GM12878 (cell line): Measurements from ENCODE around the gene NUDT1. TPM values are rescaled to one million over a fixed set of nuclear protein-coding genes. Genes with fewer than 3 reads are reported as not detected.

Experiments
- ATAC-seq: fragments of 200-7000 bp; cut with Tn5 transposase; 3 replicates; pipeline ENCODE4 v1.9.1; 2020; ENCODE audit warnings: mild to moderate bottlenecking, moderate library complexity
- BruUV-seq: library from RNA; stranded (reverse); fragments of 400-500 nt; replicated peaks from 2 replicates; lab custom pipeline; 2021; lab: Mats Ljungman, UMichigan
- CTCF ChIA-PET: fragments of 300-600 bp; sonication (Branson Sonifier 250); formaldehyde crosslinking; extraction: SDS; loops from one replicate; lab custom pipeline; 2021; ENCODE audit warnings: inconsistent platforms; lab: Yijun Ruan, JAX
- POLR2A ChIA-PET: fragments of 350-600 bp; formaldehyde crosslinking; extraction: SDS; loops from one replicate; lab custom pipeline; 2021; ENCODE audit warnings: inconsistent platforms; lab: Charles Lee
- RAD21 ChIA-PET: fragments of 300-600 bp; sonication (Branson Sonifier 250); formaldehyde crosslinking; loops from one replicate; lab custom pipeline; 2023; ENCODE audit warnings: antibody characterized with exemption; ENCODE audit not compliant: unreplicated experiment; lab: Charles Lee
- SMC1A ChIA-PET: fragments of 300-600 bp; sonication (Branson Sonifier 250); formaldehyde crosslinking; loops from one replicate; lab custom pipeline; 2023; ENCODE audit not compliant: unreplicated experiment, uncharacterized antibody; lab: Charles Lee
- DNase-seq: peaks from one replicate; pipeline ENCODE4 v3.0.0-alpha.2; 2011; ENCODE audit warnings: low read depth, low spot score
- FAIRE-seq: peaks from 3 replicates; lab custom pipeline; 2011; peaks lifted over from hg19 to GRCh38; lab: Jason Lieb, UNC
- H2AFZ ChIP-seq: 2 replicates; pipeline ENCODE4 v1.6.0; 2011; ENCODE audit warnings: low read depth, low read length, control low read depth; ENCODE audit not compliant: control insufficient read depth
- H3K27ac ChIP-seq: 2 replicates; pipeline ENCODE4 v1.5.1; 2011; ENCODE audit warnings: control low read depth; ENCODE audit not compliant: control insufficient read depth, insufficient read depth
- H3K27me3 ChIP-seq, 2 experiments: replicated peaks in 1 of 2; 2 replicates each; pipeline versions ENCODE4 v1.6.0 to v1.6.1; 2011; ENCODE audit warnings: low read length in 1 of 2; ENCODE audit not compliant: control insufficient read depth in 2 of 2, insufficient read depth in 2 of 2
- H3K36me3 ChIP-seq, 2 experiments: 2 replicates each; pipeline ENCODE4 v1.5.1; 2011; ENCODE audit warnings: low read length in 1 of 2; ENCODE audit not compliant: control insufficient read depth in 2 of 2, insufficient read depth in 2 of 2
- H3K4me1 ChIP-seq: 2 replicates; pipeline ENCODE4 v1.6.1; 2011; ENCODE audit warnings: mild to moderate bottlenecking, low read length, moderate library complexity, mixed read lengths; ENCODE audit not compliant: control insufficient read depth, insufficient read depth
- H3K4me2 ChIP-seq: 2 replicates; pipeline ENCODE4 v1.6.0; 2011; ENCODE audit warnings: control low read depth; ENCODE audit not compliant: control insufficient read depth, insufficient read depth
- H3K4me3 ChIP-seq: fragments of 200-600 bp; sonication (generic); 2 replicates; pipeline ENCODE4 v1.5.1; 2016
- H3K79me2 ChIP-seq: 2 replicates; pipeline ENCODE4 v1.6.0; 2011; ENCODE audit warnings: low read length; ENCODE audit not compliant: control insufficient read depth, insufficient read depth
- H3K9ac ChIP-seq: 2 replicates; pipeline ENCODE4 v1.8.0; 2011; ENCODE audit warnings: low read length, control low read depth, mixed read lengths; ENCODE audit not compliant: control insufficient read depth, insufficient read depth
- H3K9me3 ChIP-seq: replicated peaks from 3 replicates; pipeline ENCODE4 v1.5.1; 2011; ENCODE audit warnings: mild to moderate bottlenecking, low read length; ENCODE audit not compliant: control insufficient read depth, insufficient read depth
- H4K20me1 ChIP-seq: 2 replicates; pipeline ENCODE4 v1.6.0; 2011; ENCODE audit not compliant: control insufficient read depth, insufficient read depth
- ASH2L ChIP-seq: fragments of 300-600, 200-600 bp; sonication (generic); IDR thresholded peaks from 2 replicates; pipeline ENCODE4 v1.6.1; 2017; ENCODE audit warnings: low read depth, mild to moderate bottlenecking, borderline replicate concordance
- ATF7 ChIP-seq: fragments of 450-650 bp; IDR thresholded peaks from 2 replicates; pipeline ENCODE4 v1.6.1; 2016; ENCODE audit warnings: low read depth, mild to moderate bottlenecking
- BACH1 ChIP-seq: fragments of 450-650 bp; IDR thresholded peaks from 2 replicates; pipeline ENCODE4 v1.6.1; 2017; ENCODE audit warnings: mild to moderate bottlenecking, borderline replicate concordance
- DPF2 ChIP-seq: fragments of 450-650 bp; IDR thresholded peaks from 2 replicates; pipeline ENCODE4 v1.6.1; 2017; ENCODE audit warnings: mild to moderate bottlenecking
- EED ChIP-seq: sonication (generic); IDR thresholded peaks from 2 replicates; pipeline ENCODE4 v1.6.1; 2016; ENCODE audit warnings: antibody characterized with exemption, low read depth
- IKZF2 ChIP-seq, 2 experiments: fragments of 450-650 bp; IDR thresholded peaks; 2 replicates each; pipeline ENCODE4 v1.6.1; 2017; ENCODE audit warnings: mild to moderate bottlenecking in 2 of 2, moderate library complexity in 2 of 2
- LARP7 ChIP-seq: fragments of 450-650 bp; IDR thresholded peaks from 2 replicates; pipeline ENCODE4 v1.6.1; 2017; ENCODE audit warnings: mild to moderate bottlenecking
- MXI1 ChIP-seq: fragments of 150-350 bp; IDR thresholded peaks from 2 replicates; pipeline ENCODE4 v1.6.1; 2011; ENCODE audit warnings: low read depth, mild to moderate bottlenecking, inconsistent platforms, low read length, improper control_type of control experiment
- NFXL1 ChIP-seq: fragments of 450-650 bp; IDR thresholded peaks from 2 replicates; pipeline ENCODE4 v1.6.1; 2017; ENCODE audit warnings: antibody characterized with exemption, mild to moderate bottlenecking, borderline replicate concordance
- NR2F1 ChIP-seq: fragments of 450-650 bp; conservative IDR thresholded peaks from 2 replicates; pipeline ENCODE4 v1.6.1; 2017; ENCODE audit warnings: mild to moderate bottlenecking
- PAX5 ChIP-seq: IDR thresholded peaks from 2 replicates; pipeline ENCODE4 v1.6.1; 2011; ENCODE audit warnings: low read depth, low read length, borderline replicate concordance
- RELA ChIP-seq: fragments of 450-650 bp; IDR thresholded peaks from 2 replicates; pipeline ENCODE4 v1.8.0; 2014; ENCODE audit warnings: borderline replicate concordance; ENCODE audit not compliant: partially characterized antibody
- RELB ChIP-seq: fragments of 450-650 bp; IDR thresholded peaks from 2 replicates; pipeline ENCODE4 v1.6.1; 2017; ENCODE audit warnings: low read depth, mild to moderate bottlenecking, moderate library complexity
- RUNX3 ChIP-seq: IDR thresholded peaks from 2 replicates; pipeline ENCODE4 v1.6.1; 2012; ENCODE audit warnings: low read length, inconsistent platforms
- SUZ12 ChIP-seq: fragments of 200-600 bp; sonication (generic); IDR thresholded peaks from one replicate; pipeline ENCODE4 v1.6.1; 2018; ENCODE audit warnings: antibody characterized with exemption, mild to moderate bottlenecking; ENCODE audit not compliant: unreplicated experiment
- TBL1XR1 ChIP-seq: IDR thresholded peaks from 2 replicates; pipeline ENCODE4 v1.6.1; 2012; ENCODE audit warnings: low read depth, low read length, improper control_type of control experiment
- TCF12 ChIP-seq: IDR thresholded peaks from 2 replicates; pipeline ENCODE4 v1.6.1; 2011; ENCODE audit warnings: low read depth, mild to moderate bottlenecking, low read length
- YY1 ChIP-seq: IDR thresholded peaks from 2 replicates; pipeline ENCODE4 v1.6.1; 2011; ENCODE audit warnings: low read depth, mild to moderate bottlenecking, low read length
- ZNF24 ChIP-seq: fragments of 450-650 bp; IDR thresholded peaks from 2 replicates; pipeline ENCODE4 v1.6.1; 2017; ENCODE audit warnings: antibody characterized with exemption, mild to moderate bottlenecking
- ZNF687 ChIP-seq: fragments of 450-650 bp; IDR thresholded peaks from 2 replicates; pipeline ENCODE4 v1.6.1; 2017; ENCODE audit warnings: mild to moderate bottlenecking, moderate library complexity
- WGBS: methylation state at CpG from one replicate; pipeline ENCODE4 v1.1.6; 2016; ENCODE audit warnings: low lambda C conversion rate; ENCODE audit not compliant: insufficient replicate concordance, insufficient coverage; ENCODE audit errors: missing lambda C conversion rate; 5-methylcytosine and 5-hydroxymethylcytosine counted together
- in situ Hi-C: fragments of 300-500 bp; cut with MboI; formaldehyde crosslinking; loops from 9 replicates; pipeline ENCODE4 v1.14.3; 2018; ENCODE audit warnings: mixed read lengths
- intact Hi-C: fragments of 100-400 bp; cut with micrococcal nuclease; formaldehyde crosslinking; loops from one replicate; pipeline ENCODE4 v1.14.2; 2022; ENCODE audit not compliant: unreplicated experiment
- polyA plus RNA-seq, 11 experiments: library from polyadenylated mRNA; depleted of rRNA in 4 of 11; unstranded in 6 of 11; stranded (reverse) in 5 of 11; fragments of >200 nt; fragmentation: Nextera tagmentation in 4 of 11; fragmentation: Illumina TruSeq in 1 of 11; extraction: Ambion mirVana in 4 of 11; extraction: Trizol in 1 of 11; gene quantifications; 1 replicate in 1 of 11; 2 replicates in 10 of 11; pipeline versions ENCODE4 v1.2.1 to v1.2.3, GENCODE V29; 2011 to 2016; ENCODE audit warnings: inconsistent platforms in 2 of 11, missing spikeins in 2 of 11, low read depth in 1 of 11
- total RNA-seq, 4 experiments: library from RNA; depleted of rRNA in 3 of 4; stranded (reverse); fragments of >200 nt in 3 of 4; fragmentation: Illumina TruSeq in 1 of 4; extraction: Trizol in 1 of 4; gene quantifications; 2 replicates each; pipeline versions ENCODE4 v1.2.1 to v1.2.3, GENCODE V29; 2013 to 2021

The NUDT1 gene
- total and polyA plus RNA-seq, 10 of the 15 experiments (the other 5 are each of a cell fraction or from before 2014, with no cell fraction given): 7.7 to 122 (median 59.2) TPM

- no peak overlapping the region for H3K9ac ChIP-seq
- peak; percentile 50 for DNase-seq
- FAIRE-seq: peak; percentile 47
- peak overlapping the region; percentile 65 for H3K27ac ChIP-seq
- in situ Hi-C loops (no loop called here), intact Hi-C loops (no loop called here)
- H3K4me2 ChIP-seq: peak overlapping the region; percentile 45
- peaks cover 12 to 43% of the 10 kb centered on the region in 2 experiments for H3K36me3 ChIP-seq
- H3K27me3 ChIP-seq: no peaks in the 10 kb centered on the region
- RAD21 ChIA-PET: interaction anchor here (0.6 to 2.0 kb wide), 10 partner anchors 10 to 187 kb away, joined by 3 to 6 read pairs (median 3); partner anchors contain the start of genes MRM2 and NUDT1
- H3K4me1 ChIP-seq: peaks cover 45% of the 10 kb centered on the region
- CTCF ChIA-PET: interaction anchor here (1.1 to 4.0 kb wide), 8 partner anchors 8 to 89 kb away, joined by 3 to 21 read pairs (median 6); no protein-coding TSS in a partner anchor
- no TSS peak for BruUV-seq
- H4K20me1 ChIP-seq: no peaks in the 10 kb centered on the region
- H3K9me3 ChIP-seq: no peaks in the 10 kb centered on the region
- POLR2A ChIA-PET: interaction anchor here (0.9 to 1.6 kb wide), 6 partner anchors 9 to 53 kb away, joined by 3 to 7 read pairs (median 4); no protein-coding TSS in a partner anchor
- ATAC-seq: peak; percentile 92
- 22% methylated on average over 34 of the region's 34 CpGs for WGBS
- peaks cover 7% of the 10 kb centered on the region for H3K79me2 ChIP-seq
- SMC1A ChIA-PET: interaction anchor here (0.6 to 1.9 kb wide), 11 partner anchors 10 to 106 kb away, joined by 3 to 10 read pairs (median 4); no protein-coding TSS in a partner anchor
- no peak overlapping the region for H2AFZ ChIP-seq
- H3K4me3 ChIP-seq: no peak overlapping the region
- peak; percentile 96 for TF ChIP-seq RUNX3
- peak; percentile 93 for TF ChIP-seq DPF2
- no peak for TF ChIP-seq SUZ12
- peak; percentile 66; the same call in 1 of the 2 replicates for TF ChIP-seq PAX5
- TF ChIP-seq RELB: peak; percentile 75; the same call in 1 of the 2 replicates
- peak; percentile 54; the same call in 1 of the 2 replicates for TF ChIP-seq TBL1XR1
- 0 out of 2 replicates have a peak, but pooled peaks have one; percentile 16 for TF ChIP-seq ZNF24
- TF ChIP-seq NFXL1: no peak
- TF ChIP-seq MXI1: no peak
- TF ChIP-seq EED: peak; percentile 88
- peak; percentile 92 for TF ChIP-seq RELA
- TF ChIP-seq YY1: no peak
- peak; percentile 77 to 84 for TF ChIP-seq IKZF2 (IDR thresholded peaks at IDR 0.05)
- TF ChIP-seq ATF7: peak; percentile 54; the same call in 1 of the 2 replicates
- peak; percentile 61; the same call in 1 of the 2 replicates for TF ChIP-seq TCF12
- TF ChIP-seq ASH2L: no peak
- TF ChIP-seq ZNF687: 0 out of 2 replicates have a peak, but pooled peaks have one; percentile 33
- TF ChIP-seq LARP7: 0 out of 2 replicates have a peak, but pooled peaks have one; percentile 24
- TF ChIP-seq BACH1: 0 out of 2 replicates have a peak, but pooled peaks have one; percentile 37
- TF ChIP-seq NR2F1: peak; percentile 88
These were observed 16.8 kb downstream of the NUDT1 start for GRCh38 chr7:2258661-2259365.
